Measurements from ENCODE around the gene ZG16B.

- no peak for TF ChIP-seq CTCF (IDR thresholded peaks at IDR 0.05)
- no peak for TF ChIP-seq POLR2A (IDR thresholded peaks at IDR 0.05)
- TF ChIP-seq POLR2AphosphoS5 (IDR thresholded peaks at IDR 0.05) = no peak
Measured at GRCh38 chr16:2839650-2840450, 9.7 kb downstream of the ZG16B start.
